LHCN-M2 (cell line): ENCODE results near the gene SEMG2. TPM values are rescaled to one million over a fixed set of nuclear protein-coding genes. Genes with fewer than 3 reads are reported as not detected.

Experiments
- DNase-seq: peaks from one replicate; pipeline ENCODE4 v3.0.0-alpha.2; 2012; ENCODE audit warnings: low read depth
- total RNA-seq: library from RNA; depleted of rRNA; stranded (reverse); fragments of >200 nt; gene quantifications from 2 replicates; pipeline ENCODE4 v1.2.3, GENCODE V29; 2014

The SEMG2 gene
- total RNA-seq, 1 experiment from 2014 or later = not detected

- DNase-seq = peak; percentile 11
These were observed 8.3 kb downstream of the SEMG2 start for GRCh38 chr20:45229264-45230056.

DNA sequence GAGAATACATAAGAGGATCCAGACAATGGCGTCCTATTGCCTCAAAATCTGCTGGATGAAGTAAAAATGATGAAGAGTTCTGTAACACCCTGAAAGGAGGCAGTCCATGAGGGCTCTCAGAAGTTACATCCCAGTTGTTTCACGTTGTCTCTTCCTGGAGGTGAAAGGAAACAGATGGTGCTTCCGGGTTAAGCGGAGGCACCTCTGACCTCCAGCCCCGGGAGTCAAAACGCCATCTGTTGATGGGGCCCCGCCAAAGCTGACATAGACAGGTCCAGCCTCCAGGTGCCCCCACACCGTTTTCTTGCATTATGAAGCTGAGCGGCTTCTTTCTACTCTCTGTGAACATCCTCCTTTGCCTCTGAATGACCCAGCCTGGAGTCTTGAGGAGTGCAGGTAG lies 9.5 kb downstream of the SEMG2 start:
- DNase-seq = no peak

DNA sequence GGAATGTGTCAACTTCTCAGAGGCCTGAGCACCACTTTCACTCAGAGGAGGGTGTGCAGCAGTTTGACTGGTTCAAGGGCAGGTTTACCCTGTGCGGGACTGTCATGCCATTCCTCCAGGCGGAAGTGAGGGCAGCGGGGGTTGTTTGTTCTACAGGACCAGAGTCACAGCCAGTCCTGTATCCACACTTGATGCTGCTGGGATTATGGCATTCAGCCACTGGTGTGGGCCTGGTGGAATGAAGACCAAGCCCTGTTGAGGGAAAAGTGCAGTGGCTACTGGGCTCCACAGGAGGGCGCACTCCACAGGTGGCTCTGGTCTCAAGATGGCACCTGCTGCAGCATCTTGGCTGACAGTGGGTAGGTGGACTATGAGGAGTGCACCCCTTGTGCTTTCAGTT lies 14.8 kb downstream of the SEMG2 start:
- DNase-seq = no peak

DNA sequence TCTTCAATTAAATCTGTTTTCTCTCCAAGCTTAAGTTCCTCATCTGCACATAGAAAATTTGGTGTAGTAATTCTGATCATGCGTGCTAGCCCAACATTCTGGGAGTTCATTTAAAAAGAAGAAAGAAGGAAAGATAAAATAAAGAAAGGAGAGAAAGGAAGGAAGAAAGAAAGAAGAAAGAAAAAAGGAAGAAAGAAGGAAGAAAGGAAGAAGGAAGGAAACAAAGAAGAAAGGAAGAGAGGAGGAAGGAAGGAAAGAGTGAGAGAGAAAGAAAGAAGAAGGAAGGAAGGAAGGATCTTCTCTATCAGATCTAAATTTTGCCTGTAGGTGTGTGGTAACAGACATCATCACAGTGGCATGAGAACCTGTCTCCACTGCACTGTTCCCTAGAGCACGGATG lies 17.0 kb downstream of the SEMG2 start:
- no peak for DNase-seq

GRCh38 chr20:45246109-45246508 lies 24.9 kb downstream of the SEMG2 start:
- no peak for DNase-seq

DNA sequence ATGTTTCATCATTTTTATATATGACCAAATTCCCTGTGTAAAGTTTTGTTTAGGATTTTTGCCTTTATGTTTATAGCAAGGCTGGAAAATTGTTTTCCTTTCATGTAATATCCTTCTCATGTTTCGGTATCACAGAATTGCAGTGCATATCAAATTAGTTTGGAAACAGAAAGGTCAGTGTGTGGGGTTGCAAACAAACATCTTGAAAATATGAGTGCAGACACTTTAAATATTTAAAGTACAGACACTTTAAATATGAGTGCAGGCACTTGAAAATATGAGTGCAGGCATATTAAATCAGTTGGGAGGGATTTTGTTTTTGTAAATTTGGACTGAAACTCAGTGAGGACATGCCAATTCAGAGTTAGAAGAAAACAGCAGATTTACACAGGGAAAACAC lies 26.7 kb downstream of the SEMG2 start:
- DNase-seq = no peak

GRCh38 chr20:45248609-45249008 lies 27.4 kb downstream of the SEMG2 start:
- no peak for DNase-seq

- DNase-seq = no peak
These were observed 30.8 kb downstream of the SEMG2 start for GRCh38 chr20:45251884-45252560.

- no peak for DNase-seq
These were observed 32.1 kb downstream of the SEMG2 start for GRCh38 chr20:45253261-45253660.

GRCh38 chr20:45254383-45255262 lies 33.5 kb downstream of the SEMG2 start, which contains the start of gene SLPI:
SLPI (minus strand) TSS chr20:45254564; CDS start chr20:45254543, 21 bp downstream.
- peak; percentile 45 for DNase-seq

DNA sequence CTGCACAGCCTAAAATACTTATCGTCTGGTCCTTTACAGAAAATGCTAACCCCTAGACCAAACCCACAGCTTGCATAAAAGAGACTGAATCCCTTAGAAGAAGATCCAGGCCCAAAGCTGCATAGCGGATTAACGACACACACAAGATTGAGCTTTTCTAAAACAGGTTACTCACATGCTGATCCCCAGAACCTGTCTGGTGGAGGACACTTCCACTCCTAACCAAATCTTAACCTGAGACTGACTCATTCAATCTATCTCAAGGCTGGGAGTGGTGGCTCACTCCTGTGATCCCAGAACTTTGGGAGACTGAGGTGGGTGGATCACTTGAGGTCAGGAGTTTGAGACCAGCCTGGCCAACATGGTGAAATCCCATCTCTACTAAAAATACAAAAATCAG lies 36.0 kb downstream of the SEMG2 start:
- DNase-seq = no peak

GRCh38 chr20:45257711-45258110 lies 36.5 kb downstream of the SEMG2 start:
- no peak for DNase-seq

DNA sequence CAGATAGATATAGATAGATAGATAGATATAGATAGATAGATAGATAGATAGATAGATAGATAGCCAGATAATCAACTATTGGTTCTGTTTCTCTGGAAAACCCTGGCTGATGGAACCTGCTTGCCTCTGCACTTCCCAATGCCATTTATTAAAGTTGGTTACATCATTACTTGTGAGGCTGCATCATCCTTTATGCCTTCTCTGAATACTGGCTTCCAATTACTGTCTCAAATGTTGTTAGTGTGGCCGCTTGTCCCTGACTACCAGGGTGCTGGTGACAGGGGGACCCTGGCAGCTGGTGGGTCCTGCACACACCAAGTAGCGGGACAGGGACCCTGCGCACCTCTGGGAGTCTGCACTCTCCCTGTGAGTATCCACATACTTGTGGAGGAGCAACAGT lies 37.1 kb downstream of the SEMG2 start:
- DNase-seq = no peak

DNA sequence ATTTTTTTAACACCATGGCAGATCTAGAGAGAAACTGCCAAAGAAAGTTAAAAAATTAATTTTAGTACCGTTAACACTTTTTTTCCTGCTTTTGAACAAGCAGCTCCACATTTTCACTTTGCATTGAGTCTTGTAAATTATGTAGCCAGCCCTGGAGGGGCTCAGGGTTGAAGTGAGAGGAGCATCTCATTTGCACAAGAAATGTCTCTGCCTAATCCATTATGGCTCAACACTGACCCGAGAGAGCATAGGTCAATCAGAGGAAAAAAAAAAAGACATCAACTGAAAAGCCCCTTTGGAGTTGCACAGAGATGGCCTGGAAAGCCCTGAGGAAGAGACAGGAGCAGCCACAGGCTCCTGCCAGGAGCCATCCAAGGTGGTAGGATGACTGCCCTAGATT lies 37.5 kb downstream of the SEMG2 start:
- DNase-seq = no peak

- DNase-seq = no peak
These were observed 42.5 kb downstream of the SEMG2 start for GRCh38 chr20:45263556-45264266.

DNA sequence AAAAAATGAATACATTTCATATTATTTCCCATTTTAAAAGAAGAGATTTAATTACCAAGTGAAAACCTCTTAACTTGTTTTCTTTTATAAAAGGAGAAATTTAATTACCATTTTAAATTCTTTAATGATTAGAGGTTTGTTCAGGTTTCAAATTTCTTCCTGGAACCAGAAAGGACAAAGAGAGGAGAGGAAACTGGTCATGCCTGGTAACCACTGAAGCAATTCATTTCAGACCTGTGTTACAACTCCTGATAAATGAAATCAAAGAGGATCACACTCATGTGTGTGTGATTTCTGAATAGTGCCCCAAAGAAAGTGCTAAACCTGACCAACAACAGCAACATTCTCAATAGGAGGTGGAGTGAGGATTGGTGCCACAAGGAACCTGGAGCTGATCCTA lies 45.8 kb downstream of the SEMG2 start:
- DNase-seq = no peak

DNA sequence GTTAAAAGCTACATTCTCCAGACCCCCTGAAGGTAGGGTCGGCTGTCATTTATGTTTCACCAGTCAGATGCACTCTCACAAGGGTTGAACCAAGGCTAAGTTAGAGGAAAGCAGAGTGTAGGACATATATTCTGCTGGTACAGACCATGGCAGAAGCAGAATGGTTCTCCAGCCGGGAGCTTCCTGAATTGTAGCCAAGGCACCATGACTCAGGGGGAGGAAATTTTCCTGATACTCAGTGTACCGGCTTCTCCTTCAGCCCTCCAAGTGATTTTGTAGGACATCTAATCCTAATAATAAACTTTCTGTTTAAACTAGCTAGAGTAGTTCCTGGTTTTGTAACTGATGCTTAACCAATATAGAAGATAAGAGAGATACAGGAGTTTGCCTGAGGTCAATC lies 47.4 kb downstream of the SEMG2 start:
- no peak for DNase-seq

DNA sequence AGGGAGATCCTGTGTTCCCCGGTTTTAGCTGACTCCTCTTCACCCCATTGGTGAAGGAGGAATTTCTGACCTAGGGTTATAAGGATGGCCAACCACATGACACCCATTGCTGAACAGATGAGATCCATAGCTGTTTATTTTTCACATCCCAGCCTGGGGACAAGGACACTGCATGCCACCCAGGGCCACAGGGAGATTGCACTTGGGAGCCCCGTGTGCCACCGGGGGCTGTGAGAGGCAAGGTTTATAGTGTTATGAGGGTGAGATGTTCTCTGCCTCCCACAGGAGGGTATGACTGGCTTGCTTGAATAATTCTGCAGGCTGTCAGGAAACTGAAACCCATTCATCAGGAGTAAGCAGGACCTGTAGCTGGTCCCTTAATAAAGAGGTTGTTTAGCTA lies 47.9 kb downstream of the SEMG2 start:
- DNase-seq = no peak

- no peak for DNase-seq
These were observed 48.6 kb downstream of the SEMG2 start for GRCh38 chr20:45269754-45270270.
